HepG2 (cell line): ENCODE measurements around the gene PPP1R18. TPM values are rescaled to one million over a fixed set of nuclear protein-coding genes. Genes with fewer than 3 reads are reported as not detected.
A peak's percentile ranks its signal among the peaks of the same experiment; 100 is the strongest.

Source experiments
- FLYWCH1 ChIP-seq: sonication (generic); formaldehyde crosslinking; IDR thresholded peaks from 2 replicates; pipeline ENCODE4 v1.8.1; 2023; ENCODE audit warnings: mild to moderate bottlenecking, missing genetic modification reagents
- GZF1 ChIP-seq: sonication (generic); formaldehyde crosslinking; IDR thresholded peaks from 2 replicates; pipeline ENCODE4 v1.5.1; 2020; ENCODE audit warnings: mild to moderate bottlenecking, missing genetic modification reagents
- HCFC1 ChIP-seq: fragments of 150-350 bp; IDR thresholded peaks from 2 replicates; pipeline ENCODE4 v1.6.1; 2014; ENCODE audit warnings: low read depth, low read length
- KIAA2018 ChIP-seq: sonication (generic); formaldehyde crosslinking; IDR thresholded peaks from 2 replicates; pipeline ENCODE4 v1.5.0; 2020; ENCODE audit warnings: mild to moderate bottlenecking, missing genetic modification reagents, borderline replicate concordance
- ZMYM2 ChIP-seq: sonication (generic); formaldehyde crosslinking; IDR thresholded peaks from 2 replicates; pipeline ENCODE4 v1.8.0; 2022; ENCODE audit warnings: mild to moderate bottlenecking, missing genetic modification reagents
- ZNF143 ChIP-seq: sonication (generic); formaldehyde crosslinking; IDR thresholded peaks from 2 replicates; pipeline ENCODE4 v1.4.0; 2020; ENCODE audit warnings: missing genetic modification reagents
- ZNF550 ChIP-seq: sonication (generic); formaldehyde crosslinking; IDR thresholded peaks from 2 replicates; pipeline ENCODE4 v1.4.0; 2020; ENCODE audit warnings: mild to moderate bottlenecking, missing genetic modification reagents, borderline replicate concordance
- ZZZ3 ChIP-seq: sonication (generic); formaldehyde crosslinking; IDR thresholded peaks from 2 replicates; pipeline ENCODE4 v1.4.0; 2020; ENCODE audit warnings: missing genetic modification reagents, mild to moderate bottlenecking, borderline replicate concordance
- polyA plus RNA-seq, 8 experiments: library from polyadenylated mRNA; depleted of rRNA in 3 of 8; stranded (reverse) in 7 of 8; unstranded in 1 of 8; fragments of >200 nt; fragmentation: Illumina TruSeq in 4 of 8; extraction: Trizol in 4 of 8; gene quantifications; 2 replicates each; pipeline versions ENCODE4 v1.2.1 to v1.2.3, GENCODE V29; 2011 to 2016; ENCODE audit warnings: low read depth in 4 of 8, missing spikeins in 1 of 8, mixed read lengths in 1 of 8; ENCODE audit not compliant: insufficient read depth in 1 of 8
- small RNA-seq, 3 experiments: library from RNA; depleted of rRNA; stranded (forward); fragments of <200 nt; gene quantifications; one replicate each; pipeline ENCODE3, GENCODE V24; 2012; ENCODE audit warnings: low read depth in 2 of 3, low replicate concordance in 1 of 3; ENCODE audit not compliant: insufficient read length in 3 of 3, insufficient read depth in 2 of 3
- total RNA-seq, 5 experiments: library from RNA; depleted of rRNA; stranded (reverse); fragments of >200 nt; fragmentation: Illumina TruSeq; extraction: Trizol; gene quantifications; 2 replicates each; pipeline ENCODE4 v1.2.3, GENCODE V29; 2016; ENCODE audit warnings: low read depth in 1 of 5

The PPP1R18 gene
- total and polyA plus RNA-seq, 2 of the 13 experiments (the other 11 are each of a cell fraction or from before 2014, with no cell fraction given): 4.9 to 9.2 TPM

DNA sequence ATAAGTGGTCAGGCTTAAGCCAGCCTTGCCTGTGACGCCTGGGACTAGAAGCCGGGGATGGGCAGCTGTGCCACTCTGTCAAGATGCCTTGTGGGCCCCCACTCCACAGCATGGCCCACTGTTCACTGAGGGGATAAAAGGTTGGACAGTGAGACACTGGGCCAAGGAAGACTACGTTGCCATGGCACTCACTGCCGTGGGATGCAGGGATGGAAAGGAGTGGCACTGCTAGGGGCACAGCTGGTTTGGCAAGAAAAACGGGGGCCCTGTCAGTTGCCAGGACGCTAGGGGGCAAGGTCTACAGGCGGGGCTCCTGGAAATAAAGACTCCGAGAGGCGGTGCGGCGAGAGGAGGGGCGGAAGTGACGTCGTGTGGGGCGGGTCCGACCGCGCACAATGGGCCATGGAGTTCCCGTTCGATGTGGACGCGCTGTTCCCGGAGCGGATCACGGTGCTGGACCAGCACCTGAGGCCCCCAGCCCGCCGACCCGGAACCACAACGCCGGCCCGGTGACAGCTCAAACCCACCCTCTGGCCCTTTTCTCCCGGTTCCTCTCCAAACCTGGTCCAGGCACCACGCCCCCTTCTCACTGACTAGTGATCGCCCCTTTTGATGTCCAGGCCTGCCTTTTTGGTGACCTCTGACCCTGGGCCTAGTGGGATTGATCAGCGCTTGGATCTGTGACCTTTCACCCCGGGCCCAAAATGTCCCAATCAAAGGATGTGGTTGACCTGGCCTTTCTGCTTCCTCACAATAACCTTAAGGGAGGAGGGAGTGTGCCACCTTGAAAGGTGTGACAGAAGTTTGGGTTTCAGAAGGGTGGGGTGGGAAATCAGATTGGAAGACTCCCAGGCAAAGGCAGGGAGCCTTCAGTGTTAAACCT lies 59.7 kb downstream of the PPP1R18 start, which contains the start of gene ATAT1 (continued):
- TF ChIP-seq KIAA2018 (CRISPR knock-in tag): no peak
- peak; percentile 34; the same call in 1 of the 2 replicates for TF ChIP-seq ZNF143 (CRISPR knock-in tag)
- peak; percentile 52 for TF ChIP-seq HCFC1
- 0 out of 2 replicates have a peak, but pooled peaks have one; percentile 59 for TF ChIP-seq ZNF550
- peak; percentile 24; the same call in 1 of the 2 replicates for TF ChIP-seq ZMYM2 (CRISPR knock-in tag)
- no peak for TF ChIP-seq FLYWCH1 (CRISPR knock-in tag)
- TF ChIP-seq GZF1 (CRISPR knock-in tag): no peak; the same call in 1 of the 2 replicates
- TF ChIP-seq ZZZ3: peak; percentile 88
- TF ChIP-seq, all 625 proteins: peak for 355

Small RNA genes within 50 kb of the gene (small RNA-seq; reads per million reads assigned to genes)
- gene RF00019: 0 reads per million in 3 experiments

Other genes starting within 250 kb of the PPP1R18 start
- 21.2 and 45.2 TPM in 2 replicates for gene HLA-E, start 197.1 kb downstream of the PPP1R18 start, total RNA-seq (2016; rRNA removed; fragmentation: Illumina TruSeq; extraction: Trizol)
- gene HLA-E, start 197.1 kb downstream of the PPP1R18 start, polyA plus RNA-seq (2011; rRNA removed): 90.4 and 99.8 TPM in 2 replicates
- 54.8 and 55.6 TPM in 2 replicates for gene GNL1, start 130.2 kb downstream of the PPP1R18 start, total RNA-seq (2016; rRNA removed; fragmentation: Illumina TruSeq; extraction: Trizol)
- 35.0 and 46.8 TPM in 2 replicates for gene GNL1, start 130.2 kb downstream of the PPP1R18 start, polyA plus RNA-seq (2011; rRNA removed)
- gene PRR3, start 129.3 kb downstream of the PPP1R18 start, total RNA-seq (2016; rRNA removed; fragmentation: Illumina TruSeq; extraction: Trizol): 13.9 and 14.6 TPM in 2 replicates
- 20.6 and 21.2 TPM in 2 replicates for gene PRR3, start 129.3 kb downstream of the PPP1R18 start, polyA plus RNA-seq (2011; rRNA removed)
- 98.9 and 104 TPM in 2 replicates for gene ABCF1, start 115.2 kb downstream of the PPP1R18 start, total RNA-seq (2016; rRNA removed; fragmentation: Illumina TruSeq; extraction: Trizol)
- 25.4 and 33.7 TPM in 2 replicates for gene ABCF1, start 115.2 kb downstream of the PPP1R18 start, polyA plus RNA-seq (2011; rRNA removed)
- 19.5 and 38.4 TPM in 2 replicates for gene PPP1R10, start 69.4 kb downstream of the PPP1R18 start, total RNA-seq (2016; rRNA removed; fragmentation: Illumina TruSeq; extraction: Trizol)
- 24.2 and 26.3 TPM in 2 replicates for gene PPP1R10, start 69.4 kb downstream of the PPP1R18 start, polyA plus RNA-seq (2011; rRNA removed)
- gene MRPS18B, start 68.8 kb downstream of the PPP1R18 start, total RNA-seq (2016; rRNA removed; fragmentation: Illumina TruSeq; extraction: Trizol): 125 and 143 TPM in 2 replicates
- 120 and 131 TPM in 2 replicates for gene MRPS18B, start 68.8 kb downstream of the PPP1R18 start, polyA plus RNA-seq (2011; rRNA removed)
- 5.4 and 9.2 TPM in 2 replicates for gene ATAT1, start 59.8 kb downstream of the PPP1R18 start, total RNA-seq (2016; rRNA removed; fragmentation: Illumina TruSeq; extraction: Trizol)
- 23.4 and 23.6 TPM in 2 replicates for gene ATAT1, start 59.8 kb downstream of the PPP1R18 start, polyA plus RNA-seq (2011; rRNA removed)
- gene C6orf136, start 39.5 kb downstream of the PPP1R18 start, total RNA-seq (2016; rRNA removed; fragmentation: Illumina TruSeq; extraction: Trizol): 9.2 and 12.0 TPM in 2 replicates
- 26.2 and 30.1 TPM in 2 replicates for gene C6orf136, start 39.5 kb downstream of the PPP1R18 start, polyA plus RNA-seq (2011; rRNA removed)
- gene DHX16, start 13.6 kb downstream of the PPP1R18 start, total RNA-seq (2016; rRNA removed; fragmentation: Illumina TruSeq; extraction: Trizol): 48.2 and 58.5 TPM in 2 replicates
- 57.0 and 73.4 TPM in 2 replicates for gene DHX16, start 13.6 kb downstream of the PPP1R18 start, polyA plus RNA-seq (2011; rRNA removed)
- gene NRM, start 4.3 kb upstream of the PPP1R18 start, total RNA-seq (2016; rRNA removed; fragmentation: Illumina TruSeq; extraction: Trizol): 7.4 and 16.0 TPM in 2 replicates
- 12.5 TPM in 2 replicates for gene NRM, start 4.3 kb upstream of the PPP1R18 start, polyA plus RNA-seq (2011; rRNA removed)
- 8.4 and 20.5 TPM in 2 replicates for gene MDC1, start 30.6 kb upstream of the PPP1R18 start, total RNA-seq (2016; rRNA removed; fragmentation: Illumina TruSeq; extraction: Trizol)
- gene MDC1, start 30.6 kb upstream of the PPP1R18 start, polyA plus RNA-seq (2011; rRNA removed): 11.7 and 14.0 TPM in 2 replicates
- gene TUBB, start 33.7 kb upstream of the PPP1R18 start, total RNA-seq (2016; rRNA removed; fragmentation: Illumina TruSeq; extraction: Trizol): 911 and 1,275 TPM in 2 replicates
- gene TUBB, start 33.7 kb upstream of the PPP1R18 start, polyA plus RNA-seq (2011; rRNA removed): 980 and 1,163 TPM in 2 replicates
- 77.8 and 82.3 TPM in 2 replicates for gene FLOT1, start 56.0 kb upstream of the PPP1R18 start, total RNA-seq (2016; rRNA removed; fragmentation: Illumina TruSeq; extraction: Trizol)
- 130 and 150 TPM in 2 replicates for gene FLOT1, start 56.0 kb upstream of the PPP1R18 start, polyA plus RNA-seq (2011; rRNA removed)
- 28.7 and 51.1 TPM in 2 replicates for gene IER3, start 57.9 kb upstream of the PPP1R18 start, total RNA-seq (2016; rRNA removed; fragmentation: Illumina TruSeq; extraction: Trizol)
- gene IER3, start 57.9 kb upstream of the PPP1R18 start, polyA plus RNA-seq (2011; rRNA removed): 131 and 151 TPM in 2 replicates
- gene DDR1, start 197.9 kb upstream of the PPP1R18 start, total RNA-seq (2016; rRNA removed; fragmentation: Illumina TruSeq; extraction: Trizol): 7.0 and 16.7 TPM in 2 replicates
- gene DDR1, start 197.9 kb upstream of the PPP1R18 start, polyA plus RNA-seq (2011; rRNA removed): 20.2 and 25.0 TPM in 2 replicates
- 15.9 and 18.0 TPM in 2 replicates for gene GTF2H4, start 221.6 kb upstream of the PPP1R18 start, total RNA-seq (2016; rRNA removed; fragmentation: Illumina TruSeq; extraction: Trizol)
- 49.3 and 58.3 TPM in 2 replicates for gene GTF2H4, start 221.6 kb upstream of the PPP1R18 start, polyA plus RNA-seq (2011; rRNA removed)
- 45.9 and 71.8 TPM in 2 replicates for gene VARS2, start 227.6 kb upstream of the PPP1R18 start, total RNA-seq (2016; rRNA removed; fragmentation: Illumina TruSeq; extraction: Trizol)
- gene VARS2, start 227.6 kb upstream of the PPP1R18 start, polyA plus RNA-seq (2011; rRNA removed): 61.8 and 68.8 TPM in 2 replicates
- gene SFTA2, start 245.5 kb upstream of the PPP1R18 start, total RNA-seq (2016; rRNA removed; fragmentation: Illumina TruSeq; extraction: Trizol): not detected in 2 replicates
- gene SFTA2, start 245.5 kb upstream of the PPP1R18 start, polyA plus RNA-seq (2011; rRNA removed): not detected in 2 replicates